OCI-LY1 (cell line): ENCODE data around the gene STAT3.

Source experiments
- H2AFZ ChIP-seq: fragments of 200-600 bp; sonication (generic), shearing (Covaris generic); 2 replicates; pipeline ENCODE4 v1.6.0; 2014; ENCODE audit warnings: antibody characterized with exemption, mild to moderate bottlenecking, low read length
- H3F3A ChIP-seq: fragments of 200-600 bp; sonication (generic), shearing (Covaris generic); 2 replicates; pipeline ENCODE4 v1.6.0; 2014; ENCODE audit warnings: mild to moderate bottlenecking, antibody characterized with exemption, low read length, moderate library complexity; ENCODE audit not compliant: insufficient read depth
- H3K27ac ChIP-seq: fragments of 200-600 bp; sonication (generic); 2 replicates; pipeline ENCODE4 v1.5.1; 2014; ENCODE audit warnings: low read length, mixed run types, mild to moderate bottlenecking, low read depth; ENCODE audit not compliant: poor library complexity, severe bottlenecking
- H3K27me3 ChIP-seq: fragments of 200-600 bp; sonication (generic); 2 replicates; pipeline ENCODE4 v1.6.0; 2014; ENCODE audit warnings: antibody characterized with exemption, mild to moderate bottlenecking, low read length, moderate library complexity; ENCODE audit not compliant: insufficient read depth
- H3K36me3 ChIP-seq: fragments of 200-600 bp; sonication (generic); 2 replicates; pipeline ENCODE4 v1.6.1; 2014; ENCODE audit warnings: mild to moderate bottlenecking, antibody characterized with exemption, low read length, moderate library complexity, mixed read lengths; ENCODE audit not compliant: insufficient read depth
- H3K4me1 ChIP-seq: fragments of 200-600 bp; sonication (generic); 2 replicates; pipeline ENCODE4 v1.5.1; 2014; ENCODE audit warnings: mild to moderate bottlenecking, low read length, moderate library complexity; ENCODE audit not compliant: insufficient read depth, severe bottlenecking
- H3K4me2 ChIP-seq: fragments of 200-600 bp; sonication (generic), shearing (Covaris generic); 2 replicates; pipeline ENCODE4 v1.6.1; 2014; ENCODE audit warnings: low read length
- H3K4me3 ChIP-seq: fragments of 200-600 bp; sonication (generic); 2 replicates; pipeline ENCODE4 v1.5.1; 2014; ENCODE audit warnings: low read length, low read depth, mild to moderate bottlenecking, mixed read lengths; ENCODE audit not compliant: poor library complexity, severe bottlenecking
- H3K79me2 ChIP-seq: fragments of 200-600 bp; shearing (Covaris generic); 2 replicates; pipeline ENCODE4 v1.6.1; 2016; ENCODE audit warnings: mixed run types, low read length, mixed read lengths; ENCODE audit not compliant: insufficient read depth
- H3K9ac ChIP-seq: fragments of 200-600 bp; sonication (generic), shearing (Covaris generic); 2 replicates; pipeline ENCODE4 v1.6.1; 2014; ENCODE audit warnings: mild to moderate bottlenecking, low read length, mixed read lengths
- H3K9me2 ChIP-seq: fragments of 200-600 bp; sonication (generic), shearing (Covaris generic); 2 replicates; pipeline ENCODE4 v1.6.1; 2014; ENCODE audit warnings: low read depth, mild to moderate bottlenecking, low read length, mixed read lengths
- H3K9me3 ChIP-seq: fragments of 200-600 bp; shearing (Covaris generic); 2 replicates; pipeline ENCODE4 v1.6.1; 2014; ENCODE audit warnings: low read length, mixed read lengths
- H4K20me1 ChIP-seq: fragments of 200-600 bp; sonication (generic), shearing (Covaris generic); 2 replicates; pipeline ENCODE4 v1.6.0; 2016; ENCODE audit warnings: mild to moderate bottlenecking, low read length; ENCODE audit not compliant: insufficient read depth
- CTCF ChIP-seq: fragments of 200-600 bp; sonication (generic), shearing (Covaris generic); IDR thresholded peaks from 2 replicates; pipeline ENCODE4 v1.5.1; 2017; ENCODE audit warnings: mild to moderate bottlenecking, antibody characterized with exemption, low read length, moderate library complexity, mixed read lengths
- EZH2 ChIP-seq: fragments of 200-600 bp; sonication (generic), shearing (Covaris generic); IDR thresholded peaks from 2 replicates; pipeline ENCODE4 v1.8.0; 2017; ENCODE audit warnings: borderline replicate concordance, mixed run types, mild to moderate bottlenecking, antibody characterized with exemption, low read length, moderate library complexity, mixed read lengths

The STAT3 gene

GRCh38 chr17:42414704-42415409, 26.6 kb upstream of the STAT3 start:
- Histone ChIP-seq H3K9me3 (no peaks in the 10 kb centered on the region), H3K4me3 (no peak overlapping the region), H3K4me2 (no peak overlapping the region; the same call in 1 of the 2 replicates), H3K27me3 (no peaks in the 10 kb centered on the region), H3K4me1 (peaks cover 12% of the 10 kb centered on the region), H3K36me3 (no peaks in the 10 kb centered on the region), H2AFZ (no peak overlapping the region), H4K20me1 (no peaks in the 10 kb centered on the region), H3F3A (no peaks in the 10 kb centered on the region), H3K79me2 (no peaks in the 10 kb centered on the region), H3K9ac (no peak overlapping the region), H3K27ac (no peak overlapping the region), H3K9me2 (no peaks in the 10 kb centered on the region)
- TF ChIP-seq CTCF (no peak), EZH2 (no peak)

GRCh38 chr17:42413464-42414040, 25.3 kb upstream of the STAT3 start:
- Histone ChIP-seq H3K4me2 (no peak overlapping the region), H3K9ac (no peak overlapping the region), H3K79me2 (no peaks in the 10 kb centered on the region), H4K20me1 (no peaks in the 10 kb centered on the region), H3K27ac (no peak overlapping the region), H3K9me2 (no peaks in the 10 kb centered on the region), H3K27me3 (no peaks in the 10 kb centered on the region), H3K9me3 (no peaks in the 10 kb centered on the region), H2AFZ (no peak overlapping the region), H3K4me1 (peaks cover 12% of the 10 kb centered on the region), H3K36me3 (no peaks in the 10 kb centered on the region), H3K4me3 (no peak overlapping the region), H3F3A (no peaks in the 10 kb centered on the region)
- TF ChIP-seq CTCF, result no peak
- TF ChIP-seq EZH2, result no peak

- no peaks in the 10 kb centered on the region for H3K9me3 ChIP-seq
- TF ChIP-seq CTCF (no peak), EZH2 (no peak)
- no peaks in the 10 kb centered on the region for H4K20me1 ChIP-seq
- no peaks in the 10 kb centered on the region; the same call in 1 of the 2 replicates for H3K27me3 ChIP-seq
- H3F3A ChIP-seq, result no peaks in the 10 kb centered on the region
- H3K4me2 ChIP-seq, result no peak overlapping the region
- peaks cover 12% of the 10 kb centered on the region for H3K4me1 ChIP-seq
- no peak overlapping the region for H2AFZ ChIP-seq
- H3K36me3 ChIP-seq, result no peaks in the 10 kb centered on the region
- H3K9me2 ChIP-seq, result no peaks in the 10 kb centered on the region
- no peaks in the 10 kb centered on the region for H3K79me2 ChIP-seq
- H3K4me3 ChIP-seq, result no peak overlapping the region
- no peak overlapping the region for H3K9ac ChIP-seq
- no peak overlapping the region for H3K27ac ChIP-seq
Measured at GRCh38 chr17:42411905-42412679, 23.9 kb upstream of the STAT3 start.
